ENCODE measurements around the gene IPMK.

The IPMK gene

GRCh38 chr10:58152673-58153263, 114.9 kb downstream of the IPMK start:
- no peak for ATAC-seq

GRCh38 chr10:58150290-58150689, 117.4 kb downstream of the IPMK start:
- no peak for ATAC-seq

- no peak for ATAC-seq
Observed at GRCh38 chr10:58143944-58144343, 123.8 kb downstream of the IPMK start.

Measured in activated CD4-positive, CD25-positive, alpha-beta regulatory T cell treated with anti-CD3 and anti-CD28 coated beads, Interleukin-2, amount 50 U/mL, for 24 hours (primary cell).